ENCODE data around the gene MYZAP.

- TF ChIP-seq EZH2 (IDR thresholded peaks at IDR 0.05; ENCODE audit: borderline replicate concordance, low read depth, low read length, poor library complexity, severe bottlenecking) (no peak), CTCF (conservative IDR thresholded peaks at IDR 0.05; ENCODE audit: low read depth, low read length) (no peak)
Observed at GRCh38 chr15:57607570-57608000, 15.9 kb downstream of the MYZAP start.
